HepG2 (cell line): ENCODE data around the gene CIROP. TPM values are rescaled to one million over a fixed set of nuclear protein-coding genes. Genes with fewer than 3 reads are reported as not detected.

Experiments
- ADNP ChIP-seq: sonication (generic); formaldehyde crosslinking; IDR thresholded peaks from 2 replicates; pipeline ENCODE4 v1.4.0; 2020; ENCODE audit warnings: missing genetic modification reagents
- CENPT ChIP-seq: sonication (generic); formaldehyde crosslinking; IDR thresholded peaks from 2 replicates; pipeline ENCODE4 v1.8.0; 2022; ENCODE audit warnings: low read depth, mild to moderate bottlenecking, moderate library complexity, missing genetic modification reagents
- CREB3 ChIP-seq: sonication (generic); formaldehyde crosslinking; IDR thresholded peaks from 2 replicates; pipeline ENCODE4 v1.5.0; 2020; ENCODE audit warnings: missing genetic modification reagents
- EED ChIP-seq: sonication (generic); formaldehyde crosslinking; IDR thresholded peaks from 2 replicates; pipeline ENCODE4 v1.5.0; 2020; ENCODE audit warnings: mild to moderate bottlenecking, missing genetic modification reagents
- GMEB2 ChIP-seq: IDR thresholded peaks from 2 replicates; pipeline ENCODE4 v1.6.1; 2016; ENCODE audit warnings: missing biosample characterization, missing genetic modification reagents, low read depth
- HNF4A ChIP-seq: sonication (generic); formaldehyde crosslinking; IDR thresholded peaks from 2 replicates; pipeline ENCODE4 v1.4.0; 2020; ENCODE audit warnings: missing genetic modification reagents
- MBD4 ChIP-seq: IDR thresholded peaks from 2 replicates; pipeline ENCODE4 v1.6.1; 2012; ENCODE audit warnings: low read length, inconsistent platforms, borderline replicate concordance
- MTF2 ChIP-seq: sonication (generic); formaldehyde crosslinking; IDR thresholded peaks from 2 replicates; pipeline ENCODE4 v1.5.0; 2020; ENCODE audit warnings: missing genetic modification reagents, borderline replicate concordance
- NR0B2 ChIP-seq: sonication (generic); formaldehyde crosslinking; IDR thresholded peaks from 2 replicates; pipeline ENCODE4 v1.4.0; 2020; ENCODE audit warnings: mild to moderate bottlenecking, missing genetic modification reagents
- PBX2 ChIP-seq: IDR thresholded peaks from 2 replicates; pipeline ENCODE4 v1.6.1; 2016; ENCODE audit warnings: control low read depth
- PBX3 ChIP-seq: sonication (generic); formaldehyde crosslinking; IDR thresholded peaks from 2 replicates; pipeline ENCODE4 v1.8.1; 2023; ENCODE audit warnings: missing genetic modification reagents, inconsistent platforms, borderline replicate concordance
- RBM22 ChIP-seq: fragments of 200-400 bp; formaldehyde crosslinking; optimal IDR thresholded peaks from 2 replicates; pipeline ENCODE3; 2017; ENCODE audit warnings: mild to moderate bottlenecking, low read length, moderate library complexity
- RFX1 ChIP-seq: fragments of 450-650 bp; IDR thresholded peaks from 2 replicates; pipeline ENCODE4 v1.6.1; 2017
- RNF219 ChIP-seq: sonication (generic); formaldehyde crosslinking; IDR thresholded peaks from 2 replicates; pipeline ENCODE4 v1.5.0; 2020; ENCODE audit warnings: mild to moderate bottlenecking, missing genetic modification reagents
- SAFB2 ChIP-seq: sonication (generic); formaldehyde crosslinking; IDR thresholded peaks from 2 replicates; pipeline ENCODE4 v1.5.1; 2020; ENCODE audit warnings: missing genetic modification reagents, low read depth, mild to moderate bottlenecking, borderline replicate concordance
- TFDP2 ChIP-seq: sonication (generic); formaldehyde crosslinking; IDR thresholded peaks from 2 replicates; pipeline ENCODE4 v1.4.0; 2020; ENCODE audit warnings: missing genetic modification reagents
- XBP1 ChIP-seq: sonication (generic); formaldehyde crosslinking; IDR thresholded peaks from 2 replicates; pipeline ENCODE4 v1.5.0; 2020; ENCODE audit warnings: missing genetic modification reagents
- YEATS4 ChIP-seq: sonication (generic); formaldehyde crosslinking; IDR thresholded peaks from 2 replicates; pipeline ENCODE4 v1.4.0; 2020; ENCODE audit warnings: missing genetic modification reagents, borderline replicate concordance
- ZNF572 ChIP-seq: sonication (generic); formaldehyde crosslinking; IDR thresholded peaks from 2 replicates; pipeline ENCODE4 v1.5.1; 2020; ENCODE audit warnings: mild to moderate bottlenecking, missing genetic modification reagents
- ZNF724P ChIP-seq: sonication (generic); formaldehyde crosslinking; IDR thresholded peaks from 2 replicates; pipeline ENCODE4 v1.8.0; 2022; ENCODE audit warnings: missing genetic modification reagents, borderline replicate concordance
- polyA plus RNA-seq, 8 experiments: library from polyadenylated mRNA; depleted of rRNA in 3 of 8; stranded (reverse) in 7 of 8; unstranded in 1 of 8; fragments of >200 nt; fragmentation: Illumina TruSeq in 4 of 8; extraction: Trizol in 4 of 8; gene quantifications; 2 replicates each; pipeline versions ENCODE4 v1.2.1 to v1.2.3, GENCODE V29; 2011 to 2016; ENCODE audit warnings: low read depth in 4 of 8, missing spikeins in 1 of 8, mixed read lengths in 1 of 8; ENCODE audit not compliant: insufficient read depth in 1 of 8
- total RNA-seq, 5 experiments: library from RNA; depleted of rRNA; stranded (reverse); fragments of >200 nt; fragmentation: Illumina TruSeq; extraction: Trizol; gene quantifications; 2 replicates each; pipeline ENCODE4 v1.2.3, GENCODE V29; 2016; ENCODE audit warnings: low read depth in 1 of 5

Gene CIROP
- total and polyA plus RNA-seq, 2 of the 13 experiments (the other 11 are each of a cell fraction or from before 2014, with no cell fraction given): 0.07 TPM; not detected in 1

- TF ChIP-seq RNF219 (CRISPR knock-in tag) (no peak), YEATS4 (CRISPR knock-in tag) (peak; percentile 70), MTF2 (0 out of 2 replicates have a peak, but pooled peaks have one; percentile 73), HNF4A (CRISPR knock-in tag) (peak; percentile 33; the same call in 1 of the 2 replicates), CENPT (no peak; the same call in 1 of the 2 replicates), EED (peak; percentile 95), PBX2 (no peak; the same call in 1 of the 2 replicates), MBD4 (no peak), PBX3 (no peak), CREB3 (no peak), SAFB2 (CRISPR knock-in tag) (no peak), ZNF724P (CRISPR knock-in tag) (peak; percentile 84; the same call in 1 of the 2 replicates), RBM22 (peak; percentile 100), XBP1 (CRISPR knock-in tag) (no peak), ADNP (CRISPR knock-in tag) (peak; percentile 70; the same call in 1 of the 2 replicates), NR0B2 (peak; percentile 59), RFX1 (no peak), GMEB2 (CRISPR knock-in tag) (no peak), TFDP2 (peak; percentile 56), ZNF572 (CRISPR knock-in tag) (peak; percentile 99)
Measured at GRCh38 chr14:23057757-23058653, 46.8 kb downstream of the CIROP start (continued).
